HG03342 (cell line): ENCODE measurements around the gene WNT1.

Experiments used
- ATAC-seq: cut with Tn5 transposase; IDR thresholded peaks from one replicate; pipeline ENCODE4 v1.9.1; 2021; ENCODE audit warnings: mild to moderate bottlenecking, moderate library complexity; ENCODE audit not compliant: unreplicated experiment

Gene WNT1

GRCh38 chr12:48978291-48978740, at the start of gene WNT1:
Gene WNT1, plus strand, starts transcription at chr12:48978322. Its CDS starts 329 bp downstream, at chr12:48978651.
- ATAC-seq, result peak; percentile 13

GRCh38 chr12:48929551-48929950, 48.6 kb upstream of the WNT1 start:
- ATAC-seq, result no peak

GRCh38 chr12:48930475-48930874, 47.6 kb upstream of the WNT1 start:
- ATAC-seq, result no peak

GRCh38 chr12:48932878-48933277, 45.2 kb upstream of the WNT1 start:
- ATAC-seq, result no peak

- no peak for ATAC-seq
Measured at GRCh38 chr12:48933664-48934311, 44.3 kb upstream of the WNT1 start.

- no peak for ATAC-seq
Measured at GRCh38 chr12:48934312-48934706, 43.8 kb upstream of the WNT1 start.

- ATAC-seq, result no peak
Measured at GRCh38 chr12:48936379-48936979, 41.6 kb upstream of the WNT1 start.

GRCh38 chr12:48937170-48937569, 41.0 kb upstream of the WNT1 start:
- no peak for ATAC-seq

- ATAC-seq, result no peak
Measured at GRCh38 chr12:48938805-48939204, 39.3 kb upstream of the WNT1 start.

- ATAC-seq, result no peak
Measured at GRCh38 chr12:48940181-48940580, 37.9 kb upstream of the WNT1 start.

GRCh38 chr12:48943221-48943620, 34.9 kb upstream of the WNT1 start:
- ATAC-seq, result no peak

- ATAC-seq, result no peak
Measured at GRCh38 chr12:48946205-48946604, 31.9 kb upstream of the WNT1 start.

GRCh38 chr12:48946943-48947342, 31.2 kb upstream of the WNT1 start:
- ATAC-seq, result no peak

GRCh38 chr12:48947727-48948126, 30.4 kb upstream of the WNT1 start:
- no peak for ATAC-seq

- no peak for ATAC-seq
Measured at GRCh38 chr12:48952691-48953090, 25.4 kb upstream of the WNT1 start.

- no peak for ATAC-seq
Measured at GRCh38 chr12:48954061-48954460, 24.1 kb upstream of the WNT1 start.

- no peak for ATAC-seq
Measured at GRCh38 chr12:48954841-48955501, 23.2 kb upstream of the WNT1 start.

- ATAC-seq, result peak; percentile 24
Measured at GRCh38 chr12:48956279-48957140, 21.6 kb upstream of the WNT1 start.

- peak; percentile 87 for ATAC-seq
Measured at GRCh38 chr12:48957141-48958048, 20.7 kb upstream of the WNT1 start, which contains the start of gene ARF3. Gene ARF3, minus strand, starts transcription at chr12:48957487. Its CDS starts 16,392 bp downstream, at chr12:48941095.

GRCh38 chr12:48958049-48958388, 20.1 kb upstream of the WNT1 start:
- no peak for ATAC-seq
